Central memory CD8-positive, alpha-beta T cell (primary cell): ENCODE measurements around the gene REV1.

Experiments
- ATAC-seq: fragments of 150-1000 bp; cut with Tn5 transposase; replicated peaks from 2 replicates; pipeline ENCODE4 v1.10.0; 2022; ENCODE audit warnings: mild to moderate bottlenecking, moderate FRiP score, moderate number of reproducible peaks; ENCODE audit not compliant: poor library complexity, severe bottlenecking; ENCODE audit errors: extremely low read depth
- DNase-seq, 2 donors: peaks; one replicate each; pipeline ENCODE4 v3.0.0; 2021; ENCODE audit warnings: low spot score in 2 of 2
- H3K27ac Mint-ChIP-seq: one replicate; pipeline ENCODE4 v1.8.0; 2022; ENCODE audit warnings: low read depth, mild to moderate bottlenecking, moderate library complexity, mixed read lengths
- H3K27me3 Mint-ChIP-seq: one replicate; pipeline ENCODE4 v1.8.0; 2022; ENCODE audit warnings: mixed read lengths
- H3K36me3 Mint-ChIP-seq: one replicate; pipeline ENCODE4 v1.8.0; 2022; ENCODE audit warnings: mild to moderate bottlenecking, moderate library complexity, mixed read lengths; ENCODE audit not compliant: insufficient read depth
- H3K4me1 Mint-ChIP-seq: one replicate; pipeline ENCODE4 v1.8.0; 2022; ENCODE audit warnings: mixed read lengths
- H3K4me3 Mint-ChIP-seq: one replicate; pipeline ENCODE4 v1.8.0; 2022; ENCODE audit warnings: mild to moderate bottlenecking, moderate library complexity, mixed read lengths
- H3K9me3 Mint-ChIP-seq: one replicate; pipeline ENCODE4 v1.8.0; 2022; ENCODE audit warnings: mixed read lengths

REV1 gene

DNA sequence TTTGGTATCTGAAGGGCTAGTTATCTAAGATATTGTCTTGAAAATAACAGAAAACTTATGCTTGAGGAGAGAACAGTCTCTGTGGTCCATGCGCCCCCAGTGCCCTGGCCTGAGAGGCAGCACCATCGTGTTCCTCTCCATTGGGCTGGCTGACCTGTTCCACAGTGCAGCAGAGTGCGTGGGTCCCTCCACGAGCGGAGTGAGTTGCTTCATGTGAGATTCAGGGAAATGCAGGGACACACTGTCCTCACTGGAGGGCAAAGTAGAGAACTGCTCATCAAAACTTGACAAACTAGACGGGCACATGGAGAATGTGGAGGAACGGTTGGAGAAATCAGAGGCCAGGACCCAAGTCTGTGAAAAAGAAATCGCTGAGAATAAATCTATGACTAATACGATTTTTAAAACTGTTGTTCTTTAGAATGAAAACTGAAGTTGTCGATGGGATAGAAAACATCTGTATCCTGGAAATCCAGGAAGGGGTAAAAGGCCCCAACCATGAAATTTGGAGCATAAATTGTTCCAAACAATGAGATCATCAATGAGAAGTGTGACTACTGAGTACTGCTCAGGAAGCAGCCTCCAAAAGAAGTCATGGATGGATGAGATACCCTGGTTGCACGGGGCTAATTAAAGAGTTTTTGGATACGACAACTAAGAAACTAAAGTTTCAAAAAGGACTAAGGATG, 58.1 kb downstream of the REV1 start:
- ATAC-seq (no peak), DNase-seq (no peak)
- no peaks in the 10 kb centered on the region for H3K27me3 Mint-ChIP-seq
- H3K27ac Mint-ChIP-seq, result peak overlapping the region; percentile 58
- no peaks in the 10 kb centered on the region for H3K9me3 Mint-ChIP-seq
- H3K4me3 Mint-ChIP-seq, result no peak overlapping the region
- peaks cover 17% of the 10 kb centered on the region for H3K4me1 Mint-ChIP-seq
- H3K36me3 Mint-ChIP-seq, result peaks cover 15% of the 10 kb centered on the region

DNA sequence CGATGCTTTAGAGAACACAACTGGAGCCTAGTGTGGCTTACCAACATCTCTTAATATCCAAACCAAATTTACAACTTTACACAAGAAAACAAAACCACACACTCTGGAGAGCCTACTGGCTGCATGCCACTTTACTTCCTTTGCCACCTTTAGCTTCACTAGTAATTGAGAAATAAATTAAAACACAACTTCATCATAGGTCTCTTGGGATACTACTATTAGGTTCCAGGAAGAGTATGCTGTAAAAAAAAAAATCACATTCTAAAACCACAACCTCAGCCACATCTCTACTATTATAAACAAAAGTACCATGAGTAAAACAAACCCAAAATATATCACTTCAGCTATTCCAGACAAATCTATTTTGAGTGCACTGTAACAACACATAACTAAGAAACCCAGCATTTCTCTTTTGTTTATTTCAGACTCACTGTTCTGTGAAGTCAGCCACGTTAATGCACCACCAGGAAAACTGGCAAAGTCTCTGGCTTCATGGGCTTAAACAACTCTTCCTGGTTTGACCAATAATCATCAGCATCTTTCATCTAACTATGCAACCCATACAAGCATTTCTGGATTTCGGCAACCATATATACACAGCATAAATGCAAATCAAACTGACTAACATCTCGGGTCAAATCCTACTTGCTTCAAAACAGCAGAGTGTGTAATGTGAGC, 59.1 kb downstream of the REV1 start:
- H3K36me3 Mint-ChIP-seq, result peaks cover 16% of the 10 kb centered on the region
- H3K9me3 Mint-ChIP-seq, result no peaks in the 10 kb centered on the region
- H3K4me3 Mint-ChIP-seq, result no peak overlapping the region
- H3K4me1 Mint-ChIP-seq, result peaks cover 17% of the 10 kb centered on the region
- H3K27ac Mint-ChIP-seq, result peak overlapping the region; percentile 13
- H3K27me3 Mint-ChIP-seq, result no peaks in the 10 kb centered on the region
- no peak for DNase-seq
- ATAC-seq, result no peak

DNA sequence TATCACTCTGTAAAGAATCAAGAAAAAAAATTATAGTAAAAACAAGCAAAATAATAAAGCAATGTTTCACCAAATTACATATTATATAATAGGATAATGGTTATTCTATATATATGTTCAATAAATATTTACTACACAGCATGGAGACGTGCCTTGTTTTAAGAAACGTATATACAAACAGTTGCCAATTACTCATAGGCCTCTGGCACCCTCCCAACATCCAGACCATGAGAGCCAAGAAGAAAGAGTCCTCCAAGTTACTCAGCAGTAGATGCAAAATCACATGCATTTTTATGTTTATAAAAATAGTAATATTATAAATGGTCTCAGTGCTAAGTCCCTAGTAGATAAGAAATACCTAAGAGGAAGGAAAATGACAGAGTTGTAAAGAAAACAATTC, 64.8 kb downstream of the REV1 start:
- ATAC-seq (no peak), DNase-seq (no peak)
- H3K36me3 Mint-ChIP-seq, result peaks cover 40% of the 10 kb centered on the region
- no peaks in the 10 kb centered on the region for H3K4me1 Mint-ChIP-seq
- no peaks in the 10 kb centered on the region for H3K9me3 Mint-ChIP-seq
- no peaks in the 10 kb centered on the region for H3K27me3 Mint-ChIP-seq
- no peak overlapping the region for H3K27ac Mint-ChIP-seq
- H3K4me3 Mint-ChIP-seq, result no peak overlapping the region

DNA sequence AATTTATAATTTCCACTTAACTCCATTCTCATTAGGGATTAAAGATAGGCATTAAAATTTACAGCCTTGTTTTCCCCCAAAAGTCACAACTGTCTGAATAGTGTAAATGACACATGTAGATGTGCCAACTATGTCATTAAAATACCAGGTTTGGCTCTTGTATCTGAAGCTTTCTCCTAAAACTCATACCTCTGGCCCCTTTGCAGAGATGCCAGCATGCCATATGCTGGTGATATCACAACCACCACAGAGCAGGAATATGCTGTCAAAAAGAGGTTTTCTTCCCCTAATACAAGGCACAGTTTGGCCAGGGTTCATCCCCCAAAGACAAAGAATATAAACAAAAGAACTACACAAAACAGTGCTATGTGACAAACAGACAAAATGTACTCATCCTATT, 65.4 kb downstream of the REV1 start:
- H3K27ac Mint-ChIP-seq, result no peak overlapping the region

DNA sequence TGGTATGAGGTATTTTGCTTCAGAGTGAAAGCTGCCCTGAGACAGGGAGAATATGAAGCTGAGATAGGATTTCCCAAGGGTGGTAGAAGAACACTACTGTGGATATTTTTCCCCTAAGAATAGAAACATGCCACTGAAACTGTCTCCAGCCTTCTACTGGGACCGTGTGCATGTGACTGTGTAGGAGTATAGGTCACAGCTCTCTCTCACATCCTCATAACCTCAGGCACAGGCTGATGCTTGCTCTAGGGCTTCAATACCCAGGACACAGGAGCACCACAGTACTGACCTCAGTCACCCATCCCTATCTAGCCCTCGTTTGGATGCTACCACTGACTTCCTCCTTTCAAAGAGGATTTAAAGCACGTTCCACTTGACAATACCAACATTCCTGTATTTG, 67.2 kb downstream of the REV1 start:
- H3K27ac Mint-ChIP-seq, result no peak overlapping the region
- H3K9me3 Mint-ChIP-seq, result no peaks in the 10 kb centered on the region
- H3K27me3 Mint-ChIP-seq, result no peaks in the 10 kb centered on the region
- DNase-seq (no peak), ATAC-seq (no peak)
- H3K4me3 Mint-ChIP-seq, result no peak overlapping the region
- H3K36me3 Mint-ChIP-seq, result peaks cover 35% of the 10 kb centered on the region
- H3K4me1 Mint-ChIP-seq, result no peaks in the 10 kb centered on the region

More for the DNA sequence above, 65.4 kb downstream of the REV1 start:
- DNase-seq, result no peak
- Mint-ChIP-seq H3K4me1 (no peaks in the 10 kb centered on the region), H3K36me3 (peaks cover 40% of the 10 kb centered on the region), H3K4me3 (no peak overlapping the region), H3K9me3 (no peaks in the 10 kb centered on the region), H3K27me3 (no peaks in the 10 kb centered on the region)
- no peak for ATAC-seq

DNA sequence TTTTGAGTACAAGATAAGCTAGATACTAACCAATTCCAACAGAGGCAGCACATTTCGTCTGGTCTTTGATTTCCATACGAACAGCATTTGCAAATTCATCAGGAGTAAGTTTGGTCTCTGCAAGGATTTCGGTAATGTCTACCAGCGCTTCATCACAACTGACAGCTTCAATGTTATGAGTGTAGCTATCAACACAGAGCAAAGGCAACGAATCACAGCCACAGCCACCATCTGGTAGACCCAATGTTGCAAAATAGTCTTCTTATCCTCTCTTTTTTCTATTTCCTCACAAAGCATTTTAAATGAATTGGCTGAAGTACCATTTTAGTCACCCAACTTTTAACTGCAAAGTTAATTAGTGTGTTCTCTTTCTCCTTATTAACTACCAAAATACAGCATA, 68.3 kb downstream of the REV1 start:
- Mint-ChIP-seq H3K4me3 (no peak overlapping the region), H3K27me3 (no peaks in the 10 kb centered on the region), H3K4me1 (no peaks in the 10 kb centered on the region), H3K36me3 (peaks cover 36% of the 10 kb centered on the region), H3K27ac (no peak overlapping the region), H3K9me3 (no peaks in the 10 kb centered on the region)
- DNase-seq, result no peak
- ATAC-seq, result no peak

DNA sequence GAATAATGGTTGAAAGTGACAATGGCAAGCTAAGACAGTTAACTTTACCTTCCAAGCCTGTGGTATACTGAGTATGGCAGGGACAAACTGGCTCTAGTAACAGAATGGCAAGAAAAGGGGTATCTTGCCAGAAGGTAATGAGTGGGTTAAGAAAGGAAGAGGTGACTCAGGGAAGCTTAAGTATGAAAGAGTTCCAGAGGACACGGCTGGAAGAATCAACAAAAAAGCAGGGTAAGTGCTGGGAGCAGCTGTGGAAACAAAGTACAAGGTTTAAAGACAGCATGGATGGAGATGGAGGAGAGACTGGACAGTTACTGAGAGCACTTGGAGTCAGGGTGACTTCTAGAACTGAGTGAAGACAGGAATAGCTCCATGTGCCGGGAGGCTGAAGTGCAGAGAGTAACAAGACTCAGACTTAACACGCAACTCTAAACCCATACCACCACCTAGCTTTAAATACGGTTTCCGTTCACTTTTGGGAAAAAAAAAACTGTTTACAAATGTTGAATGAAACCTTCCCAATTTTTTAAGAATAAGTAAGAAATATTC, 69.0 kb downstream of the REV1 start:
- H3K4me3 Mint-ChIP-seq, result no peak overlapping the region
- ATAC-seq (no peak), DNase-seq (no peak)
- H3K9me3 Mint-ChIP-seq, result no peaks in the 10 kb centered on the region
- H3K27me3 Mint-ChIP-seq, result no peaks in the 10 kb centered on the region
- no peaks in the 10 kb centered on the region for H3K4me1 Mint-ChIP-seq
- H3K27ac Mint-ChIP-seq, result no peak overlapping the region
- H3K36me3 Mint-ChIP-seq, result peaks cover 36% of the 10 kb centered on the region

DNA sequence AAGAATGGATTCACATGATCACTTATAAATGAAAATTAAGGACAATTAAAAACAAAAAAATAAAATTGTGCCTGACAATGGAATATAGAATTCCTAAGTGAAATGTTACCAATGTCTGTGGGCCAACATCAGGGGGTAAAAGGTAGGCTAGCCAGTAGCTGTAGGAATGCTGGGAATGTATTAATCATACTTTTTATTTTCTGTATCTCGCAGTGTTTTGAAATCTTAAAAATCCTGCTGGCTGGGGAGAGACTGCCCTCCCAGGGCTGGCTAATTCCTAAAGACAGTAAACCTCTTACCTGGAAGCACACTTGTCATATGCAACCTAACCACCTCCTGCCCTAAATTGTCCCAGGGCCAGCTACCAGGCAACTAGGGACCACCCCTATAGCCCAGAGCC, 69.8 kb downstream of the REV1 start:
- no peak for ATAC-seq
- H3K4me1 Mint-ChIP-seq, result no peaks in the 10 kb centered on the region
- H3K9me3 Mint-ChIP-seq, result no peaks in the 10 kb centered on the region
- peaks cover 33% of the 10 kb centered on the region for H3K36me3 Mint-ChIP-seq
- DNase-seq, result no peak
- peak overlapping the region; percentile 60 for H3K27ac Mint-ChIP-seq
- H3K27me3 Mint-ChIP-seq, result no peaks in the 10 kb centered on the region
- no peak overlapping the region for H3K4me3 Mint-ChIP-seq

DNA sequence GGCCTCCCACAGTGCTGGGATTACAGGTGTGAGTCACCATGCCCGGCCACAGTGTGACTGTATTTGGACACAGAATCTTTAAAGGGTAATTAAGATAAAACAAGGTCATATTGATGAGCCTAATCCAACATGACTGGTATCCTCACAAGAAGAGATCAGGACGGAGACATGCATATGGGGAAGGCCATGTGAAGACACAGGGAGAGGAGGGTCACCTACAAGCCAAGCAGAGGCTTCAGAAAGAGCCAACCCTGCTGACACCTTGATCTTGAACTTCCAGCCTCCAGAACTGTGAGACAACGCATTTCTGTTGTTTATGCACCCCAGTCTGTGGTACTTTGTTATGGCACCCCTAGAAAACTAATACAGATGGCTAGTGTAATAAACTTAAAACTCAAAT, 72.4 kb downstream of the REV1 start:
- no peaks in the 10 kb centered on the region for H3K27me3 Mint-ChIP-seq
- no peaks in the 10 kb centered on the region for H3K4me1 Mint-ChIP-seq
- H3K9me3 Mint-ChIP-seq, result no peaks in the 10 kb centered on the region
- DNase-seq (no peak), ATAC-seq (no peak)
- peaks cover 33% of the 10 kb centered on the region for H3K36me3 Mint-ChIP-seq
- no peak overlapping the region for H3K27ac Mint-ChIP-seq
- H3K4me3 Mint-ChIP-seq, result no peak overlapping the region

DNA sequence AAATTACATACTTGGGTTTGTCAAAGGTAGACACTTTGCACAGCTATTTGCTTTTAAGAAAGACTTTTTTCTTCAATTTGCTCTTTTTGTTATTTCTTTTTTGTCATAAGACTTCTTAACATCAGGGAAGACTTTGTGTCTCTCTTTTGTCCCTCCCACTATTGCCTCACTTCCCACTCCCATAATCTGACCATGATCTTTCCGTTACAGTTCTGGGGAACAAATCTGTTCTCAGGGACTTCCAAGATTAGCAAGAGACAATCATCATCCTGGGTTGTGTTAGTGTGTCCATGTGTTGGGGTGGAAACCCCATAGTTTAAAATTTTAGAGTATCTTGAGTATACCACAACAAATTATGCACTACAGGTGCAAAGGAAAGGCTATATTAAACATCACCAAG, 75.3 kb downstream of the REV1 start:
- peaks cover 30% of the 10 kb centered on the region for H3K36me3 Mint-ChIP-seq
- H3K27ac Mint-ChIP-seq, result no peak overlapping the region
- H3K4me3 Mint-ChIP-seq, result no peak overlapping the region
- ATAC-seq, result no peak
- H3K27me3 Mint-ChIP-seq, result no peaks in the 10 kb centered on the region
- H3K4me1 Mint-ChIP-seq, result no peaks in the 10 kb centered on the region
- no peaks in the 10 kb centered on the region for H3K9me3 Mint-ChIP-seq
- no peak for DNase-seq

DNA sequence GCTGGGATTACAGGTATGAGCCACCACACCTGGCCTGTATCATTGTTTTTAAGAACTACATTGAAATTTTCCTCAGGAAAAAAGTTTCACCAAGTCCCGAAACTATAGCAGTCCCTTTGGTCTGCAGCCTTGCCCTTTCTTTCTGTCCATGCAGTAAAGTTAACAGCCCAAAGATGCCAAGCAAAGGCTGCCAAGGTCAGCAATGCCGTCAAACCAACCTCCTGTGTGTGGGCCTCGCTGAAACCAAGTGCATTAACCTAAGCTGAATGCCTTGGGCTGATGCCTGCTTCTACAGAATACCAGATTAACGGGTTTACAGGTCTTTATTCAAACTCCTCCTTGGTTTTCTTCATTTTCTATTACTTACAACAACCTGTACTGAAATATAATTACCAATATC, 79.5 kb downstream of the REV1 start:
- ATAC-seq, result no peak
- H3K9me3 Mint-ChIP-seq, result no peaks in the 10 kb centered on the region
- H3K4me1 Mint-ChIP-seq, result no peaks in the 10 kb centered on the region
- H3K36me3 Mint-ChIP-seq, result peaks cover 30% of the 10 kb centered on the region
- no peaks in the 10 kb centered on the region for H3K27me3 Mint-ChIP-seq
- no peak overlapping the region for H3K27ac Mint-ChIP-seq
- DNase-seq, result no peak
- no peak overlapping the region for H3K4me3 Mint-ChIP-seq

DNA sequence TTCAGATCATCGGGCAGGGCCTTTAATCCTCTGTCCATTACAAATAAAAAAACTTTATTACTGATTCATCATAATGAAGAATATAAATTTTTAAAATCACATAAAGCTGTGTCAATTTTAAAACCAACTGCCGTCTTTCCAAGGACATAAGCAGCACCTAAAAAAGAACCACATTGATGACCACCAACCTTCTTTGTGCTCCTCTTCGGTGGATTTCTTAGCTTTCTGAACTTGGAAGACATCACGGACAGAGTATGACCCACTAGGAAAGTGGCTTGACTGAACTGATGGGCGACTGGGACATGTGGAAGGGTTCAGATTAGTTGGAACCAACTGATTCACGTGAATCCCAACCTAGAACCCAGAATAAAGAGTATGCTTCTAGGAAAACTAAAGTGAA, 83.7 kb downstream of the REV1 start:
- Mint-ChIP-seq H3K36me3 (peaks cover 28% of the 10 kb centered on the region), H3K27ac (no peak overlapping the region), H3K4me3 (no peak overlapping the region), H3K27me3 (no peaks in the 10 kb centered on the region), H3K9me3 (no peaks in the 10 kb centered on the region), H3K4me1 (no peaks in the 10 kb centered on the region)
- ATAC-seq (no peak), DNase-seq (no peak)
